HG03460 (cell line): Measurements from ENCODE around the gene TNNI2.
"Not testable (repeated sequence)": the region's sequence is repeated elsewhere in the genome, so short reads cannot be mapped to it uniquely, and the experiment has no call there.

Experiments used
- ATAC-seq: cut with Tn5 transposase; IDR thresholded peaks from one replicate; pipeline ENCODE4 v1.9.1; 2021; ENCODE audit not compliant: unreplicated experiment

Gene TNNI2

DNA sequence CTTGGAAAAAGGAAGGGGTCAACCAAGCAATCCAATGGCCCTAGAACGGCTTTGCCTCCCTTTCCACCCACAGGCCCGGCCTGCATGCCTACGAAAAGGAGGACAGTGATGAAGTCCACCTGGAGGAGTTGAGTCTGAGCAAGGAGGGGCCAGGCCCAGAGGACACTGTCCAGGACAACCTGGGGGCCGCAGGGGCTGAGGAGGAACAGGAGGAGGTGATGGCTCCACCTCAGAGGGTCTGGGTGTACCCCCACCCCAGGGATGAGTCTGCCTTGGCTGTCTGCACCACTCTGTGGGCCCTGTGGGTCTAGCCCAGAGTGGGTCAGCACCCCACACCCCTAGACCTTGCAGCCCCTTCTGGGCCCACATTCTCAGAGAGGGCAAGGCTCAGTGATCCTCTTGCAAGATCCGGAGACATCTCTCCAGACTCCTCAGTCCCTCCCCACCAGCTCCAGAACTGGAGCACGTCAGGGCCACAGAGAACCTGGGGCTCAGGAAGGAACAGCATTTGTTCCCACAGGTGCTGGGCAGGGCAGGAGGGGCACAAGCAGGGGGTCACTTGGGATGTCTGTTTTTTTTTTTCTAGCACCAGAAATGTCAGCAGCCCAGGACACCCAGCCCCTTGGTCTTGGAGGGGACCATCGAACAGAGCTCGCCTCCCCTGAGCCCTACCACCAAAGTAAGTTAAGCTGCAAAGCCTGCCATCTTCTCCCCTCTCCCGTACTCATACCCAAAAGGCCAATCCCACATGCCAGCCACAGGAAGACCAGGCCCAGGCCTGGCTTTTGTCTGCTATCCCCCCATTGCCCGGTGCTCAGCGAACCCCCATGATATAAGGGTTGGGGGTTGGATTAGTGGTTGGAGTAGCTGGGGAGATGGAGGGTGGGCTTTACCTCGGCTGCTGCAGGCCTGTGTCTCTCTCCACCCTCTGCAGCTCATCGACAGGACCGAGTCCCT lies 44.8 kb downstream of the TNNI2 start:
- ATAC-seq: no peak

DNA sequence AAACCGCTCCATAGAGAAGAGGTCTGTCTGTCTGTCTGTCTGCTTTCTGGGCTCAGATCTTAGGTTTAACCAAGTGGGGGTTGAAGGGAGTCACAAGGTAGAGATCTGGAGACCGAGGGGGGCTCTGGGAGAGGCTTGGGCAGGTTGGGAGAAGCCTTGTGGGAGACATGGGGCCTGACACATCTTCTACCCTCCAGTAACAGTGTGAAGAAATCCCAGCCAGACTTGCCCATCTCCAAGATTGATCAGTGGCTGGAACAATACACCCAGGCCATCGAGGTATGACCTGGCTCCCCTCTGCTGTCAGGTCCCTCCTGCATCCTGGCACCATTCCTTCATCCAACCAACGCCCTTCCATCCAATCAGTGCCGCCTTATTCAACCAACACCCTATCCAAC lies 45.5 kb downstream of the TNNI2 start:
- ATAC-seq: no peak

DNA sequence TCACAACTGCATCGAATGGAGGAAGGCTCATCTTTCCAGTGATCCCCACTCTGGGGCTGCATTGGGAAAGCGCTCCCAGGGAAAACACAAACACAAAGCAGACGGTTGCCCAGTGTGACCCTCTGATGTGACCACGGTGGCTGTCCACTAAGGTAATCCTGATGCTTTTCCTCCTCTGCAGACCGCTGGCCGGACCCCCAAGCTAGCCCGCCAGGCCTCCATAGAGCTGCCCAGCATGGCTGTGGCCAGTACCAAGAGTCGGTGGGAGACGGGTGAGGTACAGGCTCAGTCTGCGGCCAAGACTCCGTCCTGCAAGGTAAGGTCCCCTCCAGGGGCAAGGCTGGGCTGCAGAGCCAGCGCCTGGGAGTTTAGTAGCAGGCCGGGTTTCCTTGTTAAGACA lies 47.8 kb downstream of the TNNI2 start:
- not testable (repeated sequence) for ATAC-seq

DNA sequence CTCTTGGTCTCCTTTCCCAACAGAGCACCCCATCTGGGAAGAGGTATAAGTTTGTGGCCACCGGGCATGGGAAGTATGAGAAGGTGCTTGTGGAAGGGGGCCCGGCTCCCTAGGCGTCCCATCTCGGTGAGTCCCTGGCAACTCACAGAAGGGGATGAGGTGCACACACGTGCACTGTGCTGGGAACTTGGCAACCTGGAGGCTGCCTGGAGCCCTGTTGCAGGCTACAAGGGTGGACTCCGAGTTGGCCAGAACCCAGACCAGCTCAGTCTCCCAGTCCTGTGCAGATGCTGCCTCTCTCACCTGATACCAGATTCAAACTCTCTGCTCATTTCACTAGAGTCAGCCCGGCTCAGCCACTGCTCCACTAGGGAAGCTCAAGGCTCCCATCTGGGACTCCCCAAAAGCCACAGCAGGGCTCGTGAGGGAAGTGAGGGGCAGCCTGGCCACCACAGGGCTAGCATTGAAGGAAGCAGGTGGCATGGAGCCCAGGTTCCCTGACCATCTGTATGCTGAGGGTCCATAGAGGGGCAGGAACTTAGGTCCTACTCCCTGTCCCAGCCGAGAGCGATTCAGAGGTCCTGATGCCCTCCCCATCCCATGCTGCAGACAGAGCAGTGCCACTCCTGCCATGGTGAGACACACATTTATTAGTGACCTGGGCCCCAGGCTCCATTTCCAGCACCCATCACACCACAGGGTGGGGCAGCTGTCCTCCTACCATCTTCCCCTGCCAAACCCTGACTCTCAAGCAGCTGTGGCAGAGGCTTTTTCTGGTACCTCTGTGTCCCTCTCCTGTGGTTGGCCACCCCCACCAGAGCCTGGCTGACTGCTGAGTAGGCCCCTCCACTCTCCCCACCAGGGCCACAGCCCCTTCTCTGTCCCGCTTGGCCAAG lies 48.9 kb downstream of the TNNI2 start:
- ATAC-seq: no peak

DNA sequence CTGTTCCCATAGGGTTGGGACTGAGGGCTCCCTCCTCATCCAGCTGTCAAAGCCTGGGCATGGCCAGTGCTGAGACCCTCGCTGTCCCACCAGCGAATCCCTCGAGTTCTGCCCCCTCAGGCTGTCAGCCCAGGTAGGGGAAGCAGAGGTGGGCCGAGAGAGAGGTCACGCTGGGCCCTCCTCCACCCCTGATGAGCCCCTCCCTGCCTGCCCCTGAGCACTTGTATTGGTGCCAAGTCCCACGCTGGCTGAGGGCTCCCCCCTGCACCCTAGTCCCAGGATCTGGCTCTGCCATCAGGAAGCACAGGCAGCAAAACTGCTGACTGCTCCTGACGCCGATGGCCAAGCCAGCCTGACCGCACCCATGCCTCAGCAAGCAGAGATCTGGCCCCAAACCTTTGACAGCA lies 49.6 kb downstream of the TNNI2 start:
- ATAC-seq: no peak

DNA sequence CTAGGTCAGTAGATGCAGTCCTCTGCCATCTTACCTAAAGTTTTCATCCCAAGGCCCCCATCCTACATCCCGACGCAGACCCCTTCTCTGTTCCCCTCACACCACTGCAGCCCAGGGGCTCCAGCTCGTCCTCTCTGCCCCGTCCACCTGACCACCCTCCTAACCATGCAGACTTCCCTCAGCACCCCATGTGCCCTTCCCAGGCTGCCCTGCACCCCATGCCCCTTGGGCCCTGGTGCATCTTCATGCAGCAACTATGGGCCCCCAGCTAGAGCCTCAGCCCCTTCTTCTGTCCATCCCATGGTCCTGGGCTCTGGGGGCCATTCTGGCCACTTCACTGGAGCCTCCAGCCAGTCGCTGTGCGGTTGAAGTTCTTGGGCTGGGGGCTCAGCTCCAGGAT lies 50.0 kb downstream of the TNNI2 start:
- ATAC-seq: no peak

DNA sequence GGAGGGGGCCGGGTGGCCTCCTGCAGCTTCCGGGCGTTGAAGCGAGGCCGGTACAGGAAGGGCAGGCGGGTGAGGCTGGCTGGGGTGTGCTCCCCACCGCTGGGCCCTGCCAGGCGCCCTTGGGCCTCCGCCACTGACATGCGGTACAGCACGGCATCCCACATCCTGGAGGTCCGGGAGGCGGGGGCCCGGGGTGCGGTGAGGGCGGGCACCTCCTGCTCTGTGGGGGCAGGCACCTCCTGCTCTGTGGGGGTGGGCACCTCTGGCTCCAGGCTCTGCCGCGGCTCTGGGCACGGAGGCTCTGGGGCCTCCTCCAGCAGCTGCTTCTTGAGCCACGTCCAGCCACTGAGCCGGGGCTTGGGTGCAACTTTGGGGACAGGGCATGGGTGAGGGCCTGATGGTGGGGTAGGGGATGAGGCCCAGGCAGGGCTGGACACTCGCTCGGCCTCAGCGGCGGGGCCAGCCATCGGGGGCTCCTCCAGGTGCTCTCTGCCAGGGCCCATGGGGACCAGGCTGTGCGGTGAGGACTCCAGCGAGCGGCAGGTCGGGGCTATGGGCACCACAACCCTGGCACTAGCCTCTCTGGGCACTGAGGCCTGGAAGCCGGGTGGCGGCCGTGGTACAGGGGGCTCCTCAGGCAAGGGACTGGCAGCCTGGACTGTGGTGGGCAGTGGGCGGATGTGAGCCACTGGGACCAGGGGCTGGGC lies 50.6 kb downstream of the TNNI2 start:
- ATAC-seq: no peak

DNA sequence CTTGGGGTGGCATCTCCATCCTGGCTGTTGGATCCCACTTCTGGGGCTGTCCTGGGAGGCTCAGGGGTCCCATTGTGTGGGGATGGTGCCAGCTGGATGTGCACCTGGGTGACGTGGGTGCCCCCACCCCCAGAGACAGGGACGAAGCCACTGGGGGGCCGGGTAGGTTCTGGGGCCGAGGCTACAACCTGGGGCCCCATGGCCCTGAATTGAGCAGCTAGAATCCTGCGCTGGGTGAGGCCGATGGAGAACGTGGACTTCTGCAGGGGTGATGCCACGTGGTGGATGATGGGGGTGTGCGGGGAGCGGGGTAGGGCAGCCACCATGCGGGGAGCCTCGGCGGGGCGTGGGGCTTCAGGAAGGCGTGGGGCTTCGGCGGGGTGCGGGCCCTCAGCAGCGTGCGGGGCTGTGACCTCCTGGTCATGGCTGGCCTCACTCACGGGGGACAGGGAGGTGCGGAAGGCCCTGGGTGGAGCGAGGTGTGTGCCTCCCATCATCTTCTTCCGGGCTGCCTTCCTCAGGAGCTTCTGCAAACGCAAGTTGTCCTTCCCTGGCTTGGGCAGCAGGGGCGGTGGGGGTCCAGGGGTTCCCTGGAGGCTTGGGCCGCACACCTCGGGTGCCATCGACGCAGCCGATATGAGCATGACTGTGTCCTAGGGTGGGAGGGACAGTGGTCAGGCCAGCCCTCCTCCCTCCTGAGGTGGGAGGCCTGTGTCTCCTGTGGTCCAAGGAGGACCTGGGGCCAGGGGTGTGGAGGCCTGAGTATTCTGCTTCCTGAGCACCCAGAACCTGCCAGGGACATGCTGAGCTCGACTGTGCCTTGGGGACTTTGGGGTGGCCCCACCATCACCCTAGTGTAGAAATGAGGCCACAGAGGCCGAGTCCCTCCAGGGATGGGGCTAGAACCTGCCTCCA lies 51.4 kb downstream of the TNNI2 start:
- no peak for ATAC-seq
